ENCODE results near the gene REG1B.

DNA sequence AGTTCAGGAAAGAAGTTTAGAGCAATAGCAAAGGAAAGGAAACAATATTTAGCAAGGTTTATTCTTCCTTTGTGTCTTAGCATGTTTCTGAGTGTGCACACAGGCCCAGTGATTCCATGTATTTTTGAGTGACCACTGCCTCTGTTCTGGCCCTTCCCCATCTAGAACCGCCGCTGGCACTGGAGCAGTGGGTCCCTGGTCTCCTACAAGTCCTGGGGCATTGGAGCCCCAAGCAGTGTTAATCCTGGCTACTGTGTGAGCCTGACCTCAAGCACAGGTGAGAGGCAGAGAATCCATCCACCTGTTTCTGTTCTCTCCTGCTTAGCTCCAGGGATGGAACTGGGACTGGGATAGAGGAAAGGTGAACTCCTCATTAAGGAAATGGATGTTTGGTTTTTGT is 34.9 kb upstream of the REG1B start:
- TF ChIP-seq, protein P1, sequence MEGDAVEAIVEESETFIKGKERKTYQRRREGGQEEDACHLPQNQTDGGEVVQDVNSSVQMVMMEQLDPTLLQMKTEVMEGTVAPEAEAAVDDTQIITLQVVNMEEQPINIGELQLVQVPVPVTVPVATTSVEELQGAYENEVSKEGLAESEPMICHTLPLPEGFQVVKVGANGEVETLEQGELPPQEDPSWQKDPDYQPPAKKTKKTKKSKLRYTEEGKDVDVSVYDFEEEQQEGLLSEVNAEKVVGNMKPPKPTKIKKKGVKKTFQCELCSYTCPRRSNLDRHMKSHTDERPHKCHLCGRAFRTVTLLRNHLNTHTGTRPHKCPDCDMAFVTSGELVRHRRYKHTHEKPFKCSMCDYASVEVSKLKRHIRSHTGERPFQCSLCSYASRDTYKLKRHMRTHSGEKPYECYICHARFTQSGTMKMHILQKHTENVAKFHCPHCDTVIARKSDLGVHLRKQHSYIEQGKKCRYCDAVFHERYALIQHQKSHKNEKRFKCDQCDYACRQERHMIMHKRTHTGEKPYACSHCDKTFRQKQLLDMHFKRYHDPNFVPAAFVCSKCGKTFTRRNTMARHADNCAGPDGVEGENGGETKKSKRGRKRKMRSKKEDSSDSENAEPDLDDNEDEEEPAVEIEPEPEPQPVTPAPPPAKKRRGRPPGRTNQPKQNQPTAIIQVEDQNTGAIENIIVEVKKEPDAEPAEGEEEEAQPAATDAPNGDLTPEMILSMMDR (conservative IDR thresholded peaks at IDR 0.05): no peak
- no peak for TF ChIP-seq ZFX (IDR thresholded peaks at IDR 0.05)
